PC-3 (cell line): ENCODE data around the gene TANC1.

Experiments used
- CTCF ChIP-seq: fragments of 300-600 bp; sonication (generic); conservative IDR thresholded peaks from 2 replicates; pipeline ENCODE4 v1.5.1; 2017; ENCODE audit warnings: antibody characterized with exemption, low read depth, mild to moderate bottlenecking, low read length
- EZH2 ChIP-seq: fragments of 300-600 bp; sonication (generic); IDR thresholded peaks from one replicate; pipeline ENCODE4 v1.6.1; 2017; ENCODE audit warnings: antibody characterized with exemption, mild to moderate bottlenecking, low read length; ENCODE audit not compliant: unreplicated experiment
- EZH2phosphoT487 ChIP-seq: fragments of 300-600 bp; sonication (generic); IDR thresholded peaks from 2 replicates; pipeline ENCODE4 v1.6.1; 2018; ENCODE audit warnings: mild to moderate bottlenecking, antibody characterized with exemption, low read length, borderline replicate concordance

DNA sequence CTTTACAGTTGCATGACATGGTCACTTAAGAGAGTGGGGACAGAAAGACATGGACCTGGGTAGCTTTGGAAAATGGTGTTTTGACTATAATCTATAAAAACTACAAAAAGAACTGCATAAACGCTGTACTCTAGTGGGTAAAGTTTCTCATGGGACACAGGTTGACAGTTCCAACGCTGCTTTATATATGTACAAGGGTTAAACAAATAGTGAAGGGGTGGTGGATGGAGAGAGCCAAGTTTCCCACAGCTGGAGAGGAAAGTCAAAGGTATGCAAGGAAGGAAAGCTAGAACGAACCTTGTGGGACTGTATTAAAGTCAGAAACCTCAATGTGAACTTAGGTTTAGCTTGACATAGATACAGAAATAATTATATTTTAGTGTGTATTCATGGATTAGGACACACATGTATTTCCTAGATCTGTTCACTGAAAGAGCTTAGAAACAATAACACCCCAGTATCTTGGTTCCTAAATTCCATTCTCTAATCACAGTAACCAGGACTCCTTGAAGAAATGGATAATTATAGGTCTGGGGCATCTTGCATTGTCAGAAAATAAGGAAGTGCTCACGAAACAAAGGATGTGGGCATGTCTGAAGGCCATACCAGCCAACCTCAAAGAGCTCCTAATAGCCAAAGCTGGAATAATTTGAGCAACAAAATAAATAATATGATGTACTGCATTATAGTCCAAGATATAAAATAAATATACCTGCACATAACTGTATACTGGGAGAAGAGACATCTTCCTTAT, 28.8 kb downstream of the TANC1 start:
- TF ChIP-seq CTCF (no peak), EZH2 (no peak), EZH2phosphoT487 (no peak)
